ENCODE results near the gene HNRNPAB. TPM values are rescaled to one million over a fixed set of nuclear protein-coding genes. Genes with fewer than 3 reads are reported as not detected.
A peak's percentile ranks its signal among the peaks of the same experiment; 100 is the strongest.
"Not testable (repeated sequence)": the region's sequence is repeated elsewhere in the genome, so short reads cannot be mapped to it uniquely, and the experiment has no call there.

The HNRNPAB gene
- total RNA-seq, 4 donors from 2014 or later, result 74.8 to 135 (median 81.4) TPM

DNA sequence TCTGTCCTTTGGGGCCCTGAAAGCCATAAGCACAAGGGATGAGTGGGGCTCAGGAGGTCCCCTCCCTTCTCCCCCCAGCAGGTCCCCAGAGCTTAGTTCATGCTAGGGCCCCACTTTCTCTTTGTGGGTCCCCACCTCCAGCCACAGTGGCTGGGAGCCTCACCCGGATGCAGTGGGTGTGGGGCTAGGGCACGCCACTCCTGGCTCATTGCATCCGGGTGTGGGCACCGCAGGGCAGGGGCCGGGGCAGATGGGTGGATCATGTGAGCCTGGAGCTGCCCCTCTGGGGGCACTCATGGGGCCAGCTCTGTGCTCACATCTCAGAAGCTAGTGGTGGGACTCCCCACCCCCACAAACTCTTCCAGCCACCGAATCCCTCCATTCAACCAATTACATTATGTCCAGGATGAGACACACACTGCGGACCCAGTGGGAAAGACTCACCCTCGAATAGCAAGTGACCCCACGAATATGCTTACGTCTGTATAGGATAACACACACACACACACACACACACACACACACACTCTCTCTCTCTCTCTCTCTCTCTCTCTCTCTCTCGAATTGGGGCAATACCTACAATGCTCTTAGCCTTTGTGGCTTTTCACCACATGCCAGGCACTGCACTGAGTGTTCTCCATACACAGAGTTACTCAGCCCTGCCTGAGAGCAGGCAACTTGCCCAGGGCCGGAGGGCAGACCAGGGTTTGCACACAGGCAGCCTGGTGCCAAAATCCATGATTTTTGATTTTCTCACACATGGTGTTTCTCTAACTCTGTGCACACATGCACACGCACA is 45.1 kb downstream of the HNRNPAB start:
- no peak for DNase-seq
- Histone ChIP-seq H3K27me3 (no peaks in the 10 kb centered on the region), H3K4me3 (no peak overlapping the region), H3K27ac (no peak overlapping the region), H3K36me3 (no peaks in the 10 kb centered on the region), H3K9me3 (no peaks in the 10 kb centered on the region), H3K4me1 (no peaks in the 10 kb centered on the region)
- TF ChIP-seq POLR2A (IDR thresholded peaks at IDR 0.05), result no peak
- TF ChIP-seq, protein P1, sequence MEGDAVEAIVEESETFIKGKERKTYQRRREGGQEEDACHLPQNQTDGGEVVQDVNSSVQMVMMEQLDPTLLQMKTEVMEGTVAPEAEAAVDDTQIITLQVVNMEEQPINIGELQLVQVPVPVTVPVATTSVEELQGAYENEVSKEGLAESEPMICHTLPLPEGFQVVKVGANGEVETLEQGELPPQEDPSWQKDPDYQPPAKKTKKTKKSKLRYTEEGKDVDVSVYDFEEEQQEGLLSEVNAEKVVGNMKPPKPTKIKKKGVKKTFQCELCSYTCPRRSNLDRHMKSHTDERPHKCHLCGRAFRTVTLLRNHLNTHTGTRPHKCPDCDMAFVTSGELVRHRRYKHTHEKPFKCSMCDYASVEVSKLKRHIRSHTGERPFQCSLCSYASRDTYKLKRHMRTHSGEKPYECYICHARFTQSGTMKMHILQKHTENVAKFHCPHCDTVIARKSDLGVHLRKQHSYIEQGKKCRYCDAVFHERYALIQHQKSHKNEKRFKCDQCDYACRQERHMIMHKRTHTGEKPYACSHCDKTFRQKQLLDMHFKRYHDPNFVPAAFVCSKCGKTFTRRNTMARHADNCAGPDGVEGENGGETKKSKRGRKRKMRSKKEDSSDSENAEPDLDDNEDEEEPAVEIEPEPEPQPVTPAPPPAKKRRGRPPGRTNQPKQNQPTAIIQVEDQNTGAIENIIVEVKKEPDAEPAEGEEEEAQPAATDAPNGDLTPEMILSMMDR (IDR thresholded peaks at IDR 0.05), result no peak

DNA sequence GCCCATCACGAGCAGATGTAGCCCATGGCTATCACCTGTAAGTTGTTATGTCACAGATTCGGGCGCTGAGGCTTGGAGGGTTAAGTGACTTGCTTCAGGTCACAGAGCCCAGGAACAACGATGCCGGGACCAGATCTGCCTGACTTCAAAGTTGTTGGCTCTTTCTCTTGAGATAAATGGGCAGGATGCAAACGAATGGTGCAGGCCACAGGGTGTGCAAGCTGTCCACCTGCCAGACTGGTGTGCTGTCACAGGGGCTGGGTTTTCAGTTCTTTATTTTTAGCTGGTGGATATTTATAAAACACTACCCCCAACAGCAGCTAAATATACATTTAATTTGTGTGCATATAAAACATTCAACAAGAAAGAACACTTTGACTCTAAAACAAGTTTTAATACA is 45.9 kb downstream of the HNRNPAB start:
- Histone ChIP-seq H3K27me3 (no peaks in the 10 kb centered on the region), H3K36me3 (no peaks in the 10 kb centered on the region), H3K4me1 (no peaks in the 10 kb centered on the region), H3K4me3 (no peak overlapping the region), H3K27ac (no peak overlapping the region), H3K9me3 (no peaks in the 10 kb centered on the region)
- DNase-seq, result no peak
- TF ChIP-seq, protein P1 (IDR thresholded peaks at IDR 0.05), result no peak
- no peak for TF ChIP-seq POLR2A (IDR thresholded peaks at IDR 0.05)

DNA sequence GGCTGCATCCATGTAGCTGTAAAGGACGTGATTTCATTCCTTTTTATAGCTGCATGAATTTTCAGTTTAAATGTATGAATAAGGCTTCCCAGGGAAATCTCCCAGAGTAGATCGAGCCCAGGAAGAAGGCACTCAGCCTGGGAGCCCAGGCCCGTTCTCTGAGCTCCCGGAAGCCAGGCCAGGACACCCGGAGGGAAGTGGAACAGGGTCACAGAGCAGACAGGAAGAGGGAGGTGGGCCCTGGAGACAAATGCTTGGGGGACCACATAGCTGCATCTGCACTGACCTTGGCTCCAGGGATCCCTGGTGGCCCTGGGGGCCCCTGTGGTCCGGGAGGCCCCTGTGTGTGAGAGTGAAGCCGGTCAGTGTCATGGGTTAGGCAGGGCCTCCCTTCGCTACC is 47.9 kb downstream of the HNRNPAB start:
- Histone ChIP-seq H3K4me1 (no peaks in the 10 kb centered on the region), H3K9me3 (no peaks in the 10 kb centered on the region), H3K27ac (no peak overlapping the region), H3K27me3 (no peaks in the 10 kb centered on the region), H3K36me3 (no peaks in the 10 kb centered on the region), H3K4me3 (no peak overlapping the region)
- TF ChIP-seq, protein P1 (IDR thresholded peaks at IDR 0.05), result no peak
- no peak for TF ChIP-seq POLR2A (IDR thresholded peaks at IDR 0.05)
- no peak for DNase-seq

DNA sequence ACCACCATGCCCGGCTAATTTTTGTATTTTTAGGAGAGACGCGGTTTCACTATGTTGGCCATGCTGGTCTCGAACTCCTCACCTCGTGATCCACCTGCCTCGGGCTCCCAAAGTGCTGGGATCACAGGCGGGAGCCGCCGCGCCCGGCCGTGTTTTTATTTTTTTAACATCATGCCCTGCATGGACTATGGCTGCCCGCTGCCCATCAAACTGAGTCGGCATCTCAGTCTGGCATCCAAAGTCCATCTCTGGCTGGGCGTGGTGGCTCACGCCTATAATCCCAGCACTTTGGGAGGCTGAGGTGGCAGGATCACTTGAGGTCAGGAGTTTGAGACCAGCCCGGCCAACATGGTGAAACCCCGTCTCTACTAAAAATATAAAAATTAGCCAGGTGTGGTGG is 49.3 kb downstream of the HNRNPAB start:
- not testable (repeated sequence) for H3K4me1 ChIP-seq, H3K4me3 ChIP-seq, H3K27me3 ChIP-seq, H3K36me3 ChIP-seq, H3K9me3 ChIP-seq, H3K27ac ChIP-seq
- DNase-seq, result peak in 2 of 3 donors; percentile 69 to 75

DNA sequence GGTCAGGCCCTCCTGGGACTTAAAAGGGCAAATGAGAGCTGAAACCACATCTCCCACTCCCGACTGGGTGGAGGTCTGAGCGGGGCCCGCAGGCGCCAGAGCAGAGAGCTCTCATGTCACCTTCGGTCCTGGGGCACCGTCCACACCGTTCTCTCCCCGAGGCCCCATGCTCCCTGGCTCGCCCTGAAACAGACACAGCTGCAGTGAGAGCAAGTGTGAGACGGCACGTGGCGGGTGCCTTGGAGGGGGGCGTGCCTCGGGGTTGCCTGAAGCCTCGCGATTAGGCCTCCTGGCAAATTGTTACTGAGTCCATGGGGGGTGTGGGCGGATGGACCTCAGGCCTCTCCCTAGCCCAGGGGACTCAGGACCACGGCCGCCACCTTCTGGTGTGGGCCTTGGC is 52.4 kb downstream of the HNRNPAB start:
- DNase-seq, result no peak
- Histone ChIP-seq H3K27me3 (no peaks in the 10 kb centered on the region), H3K4me3 (no peak overlapping the region)

DNA sequence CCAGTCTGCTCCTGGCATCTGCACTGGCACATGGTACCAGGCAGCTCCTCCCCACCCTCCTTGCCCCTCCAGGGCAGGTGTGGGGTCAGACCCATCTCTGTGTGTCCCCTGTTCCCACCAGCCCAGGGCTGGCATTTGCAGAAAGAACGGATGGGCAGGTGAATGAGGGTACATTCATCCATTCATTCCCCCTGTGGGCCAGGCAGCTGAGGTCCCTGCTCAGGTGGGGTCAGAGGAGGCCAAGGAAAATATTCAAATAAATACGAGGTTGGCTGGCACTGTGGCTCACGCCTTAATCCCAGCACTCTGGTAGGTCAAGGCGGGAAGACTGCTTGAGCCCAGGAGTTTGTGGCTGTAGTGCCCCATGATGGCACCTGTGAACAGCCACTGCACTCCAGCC is 53.3 kb downstream of the HNRNPAB start:
- DNase-seq, result no peak
- no peak for TF ChIP-seq POLR2A (IDR thresholded peaks at IDR 0.05)
- TF ChIP-seq, protein P1 (IDR thresholded peaks at IDR 0.05), result no peak

More for the DNA sequence above, 52.4 kb downstream of the HNRNPAB start:
- Histone ChIP-seq H3K27ac (no peak overlapping the region), H3K4me1 (no peaks in the 10 kb centered on the region), H3K9me3 (no peaks in the 10 kb centered on the region), H3K36me3 (no peaks in the 10 kb centered on the region)
- no peak for TF ChIP-seq POLR2A (IDR thresholded peaks at IDR 0.05)
- TF ChIP-seq, protein P1 (IDR thresholded peaks at IDR 0.05), result no peak

More for the DNA sequence above, 53.3 kb downstream of the HNRNPAB start:
- Histone ChIP-seq H3K27me3 (no peaks in the 10 kb centered on the region), H3K4me1 (no peaks in the 10 kb centered on the region), H3K36me3 (no peaks in the 10 kb centered on the region), H3K4me3 (no peak overlapping the region), H3K27ac (no peak overlapping the region), H3K9me3 (no peaks in the 10 kb centered on the region)
